Effector memory CD4-positive, alpha-beta T cell (primary cell): ENCODE measurements around the gene PDXK.
"Not testable (repeated sequence)": the region's sequence is repeated elsewhere in the genome, so short reads cannot be mapped to it uniquely, and the experiment has no call there.

ENCODE experiments used
- DNase-seq, 3 donors: peaks; one replicate each; pipeline ENCODE4 v3.0.0-alpha.2; 2020
- H3K27ac ChIP-seq: 2 replicates; pipeline ENCODE4 v1.7.0; 2013; ENCODE audit warnings: mild to moderate bottlenecking, low read length, moderate library complexity; ENCODE audit not compliant: insufficient read depth, poor library complexity, severe bottlenecking
- H3K27me3 ChIP-seq: replicated peaks from 2 replicates; pipeline ENCODE4 v1.7.0; 2013; ENCODE audit warnings: mild to moderate bottlenecking, low read length; ENCODE audit not compliant: insufficient read depth, control insufficient read depth, poor library complexity, severe bottlenecking
- H3K36me3 ChIP-seq: 2 replicates; pipeline ENCODE4 v1.7.0; 2013; ENCODE audit warnings: mild to moderate bottlenecking, low read length, moderate library complexity; ENCODE audit not compliant: control insufficient read depth, insufficient read depth
- H3K4me1 ChIP-seq: 2 replicates; pipeline ENCODE4 v1.7.0; 2013; ENCODE audit warnings: low read length, mild to moderate bottlenecking; ENCODE audit not compliant: control insufficient read depth, insufficient read depth, poor library complexity, severe bottlenecking
- H3K4me3 ChIP-seq: 2 replicates; pipeline ENCODE4 v1.7.0; 2013; ENCODE audit warnings: low read length, low read depth, mild to moderate bottlenecking; ENCODE audit not compliant: insufficient read depth, poor library complexity, severe bottlenecking
- H3K9me3 ChIP-seq: 2 replicates; pipeline ENCODE4 v1.7.0; 2013; ENCODE audit warnings: mild to moderate bottlenecking, low read length, moderate library complexity; ENCODE audit not compliant: control insufficient read depth
- total RNA-seq, 3 donors: gene quantifications; one replicate each; lab custom pipeline; 2026; lab: John Stamatoyannopoulos, UW

The PDXK gene
- total RNA-seq = 68.3 to 114 (median 83.5) reads per million in 3 donors

GRCh38 chr21:43718872-43719747 lies at the start of gene PDXK:
TSS of gene PDXK (plus strand) at chr21:43719129. CDS start at chr21:43719295, 166 bp downstream.
- H3K9me3 ChIP-seq = no peaks in the 10 kb centered on the region
- H3K4me1 ChIP-seq = peaks cover 17% of the 10 kb centered on the region
- H3K36me3 ChIP-seq = peaks cover 9% of the 10 kb centered on the region
- H3K27me3 ChIP-seq = no peaks in the 10 kb centered on the region
- peak within 1 kb of the TSS; percentile 68 for H3K4me3 ChIP-seq
- peak; percentile 67 to 73 (median 70) for DNase-seq
- peak within 1 kb of the TSS; percentile 73 for H3K27ac ChIP-seq

- no peaks in the 10 kb centered on the region for H3K4me1 ChIP-seq
- H3K27me3 ChIP-seq = no peaks in the 10 kb centered on the region
- no peak overlapping the region for H3K27ac ChIP-seq
- H3K36me3 ChIP-seq = peaks cover 44% of the 10 kb centered on the region
- H3K9me3 ChIP-seq = no peaks in the 10 kb centered on the region
- DNase-seq = no peak
- H3K4me3 ChIP-seq = no peak overlapping the region
Measured at GRCh38 chr21:43669828-43670605, 48.9 kb upstream of the PDXK start.

- DNase-seq = no peak
- Histone ChIP-seq H3K27ac (no peak overlapping the region), H3K9me3 (no peaks in the 10 kb centered on the region), H3K36me3 (peaks cover 67% of the 10 kb centered on the region), H3K4me1 (no peaks in the 10 kb centered on the region), H3K4me3 (no peak overlapping the region), H3K27me3 (no peaks in the 10 kb centered on the region)
Measured at GRCh38 chr21:43675871-43676270, 43.1 kb upstream of the PDXK start.

GRCh38 chr21:43676391-43676790 lies 42.5 kb upstream of the PDXK start:
- Histone ChIP-seq H3K4me1 (no peaks in the 10 kb centered on the region), H3K27me3 (no peaks in the 10 kb centered on the region), H3K36me3 (peaks cover 67% of the 10 kb centered on the region), H3K9me3 (no peaks in the 10 kb centered on the region), H3K4me3 (no peak overlapping the region), H3K27ac (no peak overlapping the region)
- DNase-seq = no peak

GRCh38 chr21:43679951-43680350 lies 39.0 kb upstream of the PDXK start:
- DNase-seq = no peak
- Histone ChIP-seq H3K4me3 (no peak overlapping the region), H3K36me3 (peaks cover 73% of the 10 kb centered on the region), H3K27ac (no peak overlapping the region), H3K27me3 (no peaks in the 10 kb centered on the region), H3K9me3 (no peaks in the 10 kb centered on the region), H3K4me1 (no peaks in the 10 kb centered on the region)

- not testable (repeated sequence) for H3K27me3 ChIP-seq, H3K9me3 ChIP-seq, H3K4me1 ChIP-seq, H3K4me3 ChIP-seq, H3K27ac ChIP-seq, DNase-seq
- peaks cover 73% of the 10 kb centered on the region for H3K36me3 ChIP-seq
Measured at GRCh38 chr21:43680421-43680820, 38.5 kb upstream of the PDXK start.

- Histone ChIP-seq H3K9me3 (no peaks in the 10 kb centered on the region), H3K36me3 (peaks cover 74% of the 10 kb centered on the region), H3K27ac (no peak overlapping the region), H3K4me3 (no peak overlapping the region), H3K4me1 (no peaks in the 10 kb centered on the region), H3K27me3 (no peaks in the 10 kb centered on the region)
- no peak for DNase-seq
Measured at GRCh38 chr21:43681650-43682049, 37.3 kb upstream of the PDXK start.

GRCh38 chr21:43684424-43684823 lies 34.5 kb upstream of the PDXK start:
- Histone ChIP-seq H3K27me3 (no peaks in the 10 kb centered on the region), H3K9me3 (no peaks in the 10 kb centered on the region), H3K36me3 (peaks cover 82% of the 10 kb centered on the region), H3K27ac (no peak overlapping the region), H3K4me1 (no peaks in the 10 kb centered on the region), H3K4me3 (no peak overlapping the region)
- DNase-seq = no peak

- H3K4me1 ChIP-seq = no peaks in the 10 kb centered on the region
- no peaks in the 10 kb centered on the region for H3K9me3 ChIP-seq
- peaks cover 92% of the 10 kb centered on the region for H3K36me3 ChIP-seq
- H3K27ac ChIP-seq = no peak overlapping the region
- no peak for DNase-seq
- H3K27me3 ChIP-seq = no peaks in the 10 kb centered on the region
- no peak overlapping the region for H3K4me3 ChIP-seq
Measured at GRCh38 chr21:43686811-43687565, 31.9 kb upstream of the PDXK start.
